Measurements from ENCODE around the gene CCDC27. TPM values are rescaled to one million over a fixed set of nuclear protein-coding genes. Genes with fewer than 3 reads are reported as not detected.

Gene CCDC27
- total RNA-seq, 1 experiment from 2014 or later = 0.13 TPM

GRCh38 chr1:3745590-3746381 lies 6.5 kb upstream of the CCDC27 start:
- Mint-ChIP-seq H3K4me1 (peaks cover 30% of the 10 kb centered on the region), H3K27me3 (ENCODE audit: low read depth) (peaks cover 5% of the 10 kb centered on the region; the same call in 1 of the 2 replicates), H3K27ac (peak overlapping the region; percentile 97), H3K9me3 (no peaks in the 10 kb centered on the region), H3K36me3 (peaks cover 26% of the 10 kb centered on the region), H3K4me3 (peak overlapping the region; percentile 96)
- no peak for DNase-seq (ENCODE audit: low spot score)
- no peak for ATAC-seq
- CTCF ChIA-PET = interaction anchor here (1.1 to 4.8 kb wide), 3 partner anchors 19 to 30 kb away, joined by 3 to 22 read pairs (median 6); no protein-coding TSS in a partner anchor
- TF ChIP-seq ZNF425 (CRISPR knock-in tag; conservative IDR thresholded peaks at IDR 0.05) (no peak), NR1H2 (CRISPR knock-in tag; IDR thresholded peaks at IDR 0.05) (no peak), IRF1 (CRISPR knock-in tag; IDR thresholded peaks at IDR 0.05) (0 out of 2 replicates have a peak, but pooled peaks have one; percentile 45)
- POLR2A ChIA-PET = interaction anchor here (0.9 kb wide), 1 partner anchor 26 kb away, joined by 3 read pairs; no protein-coding TSS in a partner anchor

DNA sequence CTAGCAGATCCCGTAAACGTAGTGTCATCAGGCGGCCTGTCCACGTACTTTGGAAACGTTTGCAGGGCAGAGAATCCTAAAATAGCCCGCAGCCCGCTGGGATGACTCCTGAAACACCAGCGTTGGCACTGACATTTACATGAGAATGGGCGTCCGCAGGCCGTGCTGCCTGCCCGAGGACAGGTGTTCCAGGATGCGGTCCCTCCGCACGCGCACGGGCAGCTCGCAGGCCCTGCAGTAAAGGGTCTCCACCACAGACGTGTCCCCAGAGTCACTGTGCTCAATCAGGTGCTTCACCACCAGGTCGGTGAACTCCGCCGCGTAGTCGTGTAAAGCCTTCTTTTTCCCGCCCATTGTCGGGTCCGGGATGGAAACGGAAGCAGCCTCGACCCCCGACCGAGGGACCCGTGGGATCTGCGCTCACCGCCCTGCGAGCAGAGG lies 5.8 kb upstream of the CCDC27 start:
- CTCF ChIA-PET = interaction anchor here (2.3 to 4.8 kb wide), 2 partner anchors 19 to 22 kb away, joined by 6 to 22 read pairs; no protein-coding TSS in a partner anchor
- H3K4me1 Mint-ChIP-seq = peaks cover 30% of the 10 kb centered on the region
- H3K27ac Mint-ChIP-seq = peak overlapping the region; percentile 97
- peak; percentile 70 for DNase-seq (ENCODE audit: low spot score)
- peaks cover 10% of the 10 kb centered on the region for H3K27me3 Mint-ChIP-seq (ENCODE audit: low read depth)
- POLR2A ChIA-PET = interaction anchor here (0.7 to 0.9 kb wide), 2 partner anchors 25 to 93 kb away, joined by 3 read pairs; no protein-coding TSS in a partner anchor
- peak; percentile 10 for ATAC-seq
- peak overlapping the region; percentile 96 for H3K4me3 Mint-ChIP-seq
- no peaks in the 10 kb centered on the region for H3K9me3 Mint-ChIP-seq
- H3K36me3 Mint-ChIP-seq = peaks cover 24% of the 10 kb centered on the region
- TF ChIP-seq, protein P1, sequence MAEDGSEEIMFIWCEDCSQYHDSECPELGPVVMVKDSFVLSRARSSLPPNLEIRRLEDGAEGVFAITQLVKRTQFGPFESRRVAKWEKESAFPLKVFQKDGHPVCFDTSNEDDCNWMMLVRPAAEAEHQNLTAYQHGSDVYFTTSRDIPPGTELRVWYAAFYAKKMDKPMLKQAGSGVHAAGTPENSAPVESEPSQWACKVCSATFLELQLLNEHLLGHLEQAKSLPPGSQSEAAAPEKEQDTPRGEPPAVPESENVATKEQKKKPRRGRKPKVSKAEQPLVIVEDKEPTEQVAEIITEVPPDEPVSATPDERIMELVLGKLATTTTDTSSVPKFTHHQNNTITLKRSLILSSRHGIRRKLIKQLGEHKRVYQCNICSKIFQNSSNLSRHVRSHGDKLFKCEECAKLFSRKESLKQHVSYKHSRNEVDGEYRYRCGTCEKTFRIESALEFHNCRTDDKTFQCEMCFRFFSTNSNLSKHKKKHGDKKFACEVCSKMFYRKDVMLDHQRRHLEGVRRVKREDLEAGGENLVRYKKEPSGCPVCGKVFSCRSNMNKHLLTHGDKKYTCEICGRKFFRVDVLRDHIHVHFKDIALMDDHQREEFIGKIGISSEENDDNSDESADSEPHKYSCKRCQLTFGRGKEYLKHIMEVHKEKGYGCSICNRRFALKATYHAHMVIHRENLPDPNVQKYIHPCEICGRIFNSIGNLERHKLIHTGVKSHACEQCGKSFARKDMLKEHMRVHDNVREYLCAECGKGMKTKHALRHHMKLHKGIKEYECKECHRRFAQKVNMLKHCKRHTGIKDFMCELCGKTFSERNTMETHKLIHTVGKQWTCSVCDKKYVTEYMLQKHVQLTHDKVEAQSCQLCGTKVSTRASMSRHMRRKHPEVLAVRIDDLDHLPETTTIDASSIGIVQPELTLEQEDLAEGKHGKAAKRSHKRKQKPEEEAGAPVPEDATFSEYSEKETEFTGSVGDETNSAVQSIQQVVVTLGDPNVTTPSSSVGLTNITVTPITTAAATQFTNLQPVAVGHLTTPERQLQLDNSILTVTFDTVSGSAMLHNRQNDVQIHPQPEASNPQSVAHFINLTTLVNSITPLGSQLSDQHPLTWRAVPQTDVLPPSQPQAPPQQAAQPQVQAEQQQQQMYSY (CRISPR knock-in tag; IDR thresholded peaks at IDR 0.05) = no peak
- no peak for TF ChIP-seq NFE2L1 (CRISPR knock-in tag; IDR thresholded peaks at IDR 0.05)
- TF ChIP-seq CBFB (CRISPR knock-in tag; IDR thresholded peaks at IDR 0.05; ENCODE audit: low read depth) = no peak
- TF ChIP-seq NFATC4 (CRISPR knock-in tag; IDR thresholded peaks at IDR 0.05) = no peak
- no peak; the same call in 1 of the 2 replicates for TF ChIP-seq ETV6 (CRISPR knock-in tag; IDR thresholded peaks at IDR 0.05)
- no peak for TF ChIP-seq ELF4 (CRISPR knock-in tag; IDR thresholded peaks at IDR 0.05; ENCODE audit: low read depth)
- no peak; the same call in 1 of the 2 replicates for TF ChIP-seq ZBTB21 (CRISPR knock-in tag; IDR thresholded peaks at IDR 0.05; ENCODE audit: borderline replicate concordance)
- TF ChIP-seq NR2C2 (CRISPR knock-in tag; IDR thresholded peaks at IDR 0.05) = no peak
- TF ChIP-seq ZNF423 (CRISPR knock-in tag; IDR thresholded peaks at IDR 0.05) = no peak
- TF ChIP-seq, protein P2, sequence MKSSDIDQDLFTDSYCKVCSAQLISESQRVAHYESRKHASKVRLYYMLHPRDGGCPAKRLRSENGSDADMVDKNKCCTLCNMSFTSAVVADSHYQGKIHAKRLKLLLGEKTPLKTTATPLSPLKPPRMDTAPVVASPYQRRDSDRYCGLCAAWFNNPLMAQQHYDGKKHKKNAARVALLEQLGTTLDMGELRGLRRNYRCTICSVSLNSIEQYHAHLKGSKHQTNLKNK (CRISPR knock-in tag; IDR thresholded peaks at IDR 0.05) = no peak
- no peak for TF ChIP-seq HMGA2 (CRISPR knock-in tag; IDR thresholded peaks at IDR 0.05)
- TF ChIP-seq, protein P3, sequence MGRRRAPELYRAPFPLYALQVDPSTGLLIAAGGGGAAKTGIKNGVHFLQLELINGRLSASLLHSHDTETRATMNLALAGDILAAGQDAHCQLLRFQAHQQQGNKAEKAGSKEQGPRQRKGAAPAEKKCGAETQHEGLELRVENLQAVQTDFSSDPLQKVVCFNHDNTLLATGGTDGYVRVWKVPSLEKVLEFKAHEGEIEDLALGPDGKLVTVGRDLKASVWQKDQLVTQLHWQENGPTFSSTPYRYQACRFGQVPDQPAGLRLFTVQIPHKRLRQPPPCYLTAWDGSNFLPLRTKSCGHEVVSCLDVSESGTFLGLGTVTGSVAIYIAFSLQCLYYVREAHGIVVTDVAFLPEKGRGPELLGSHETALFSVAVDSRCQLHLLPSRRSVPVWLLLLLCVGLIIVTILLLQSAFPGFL (CRISPR knock-in tag; IDR thresholded peaks at IDR 0.05; ENCODE audit: borderline replicate concordance) = no peak
- TF ChIP-seq ZNF425 (CRISPR knock-in tag; conservative IDR thresholded peaks at IDR 0.05) = no peak
- TF ChIP-seq CDX4 (CRISPR knock-in tag; IDR thresholded peaks at IDR 0.05; ENCODE audit: borderline replicate concordance) = no peak
- TF ChIP-seq, protein P4, sequence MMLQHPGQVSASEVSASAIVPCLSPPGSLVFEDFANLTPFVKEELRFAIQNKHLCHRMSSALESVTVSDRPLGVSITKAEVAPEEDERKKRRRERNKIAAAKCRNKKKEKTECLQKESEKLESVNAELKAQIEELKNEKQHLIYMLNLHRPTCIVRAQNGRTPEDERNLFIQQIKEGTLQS (CRISPR knock-in tag; conservative IDR thresholded peaks at IDR 0.05) = no peak
- TF ChIP-seq ATF1 (CRISPR knock-in tag; IDR thresholded peaks at IDR 0.05) = no peak
- TF ChIP-seq JAZF1 (CRISPR knock-in tag; IDR thresholded peaks at IDR 0.05) = no peak
